ENCODE results near the gene TBCK. TPM values are rescaled to one million over a fixed set of nuclear protein-coding genes. Genes with fewer than 3 reads are reported as not detected.
A peak's percentile ranks its signal among the peaks of the same experiment; 100 is the strongest.

Gene TBCK
- total and polyA plus RNA-seq, 2 of the 8 experiments (the other 6 are each of a cell fraction or from before 2014, with no cell fraction given) = 10.2 to 18.7 TPM

GRCh38 chr4:106317815-106318214, 1.8 kb upstream of the TBCK start:
- H3K36me3 ChIP-seq (ENCODE audit: control insufficient read depth in 2 of 4, insufficient read depth in 4 of 4, low read length in 3 of 4) = peaks cover 0 to 11% (median 2%) of the 10 kb centered on the region in 4 experiments; a peak in 2 of 8 replicates
- no peak overlapping the region for H3K4ac ChIP-seq (replicated peaks; ENCODE audit: insufficient read length, low read depth, low read length)
- H4K8ac ChIP-seq (ENCODE audit: extremely low read depth, insufficient read depth, low read length) = no peak overlapping the region
- no peaks in the 10 kb centered on the region for H4K20me1 ChIP-seq (replicated peaks in 1 of 2; ENCODE audit: control insufficient read depth in 1 of 2, insufficient read depth in 2 of 2, low read length in 2 of 2)
- no peak overlapping the region for H2BK15ac ChIP-seq (ENCODE audit: low read length)
- H2BK20ac ChIP-seq (ENCODE audit: low read length) = no peak overlapping the region
- H2AFZ ChIP-seq (ENCODE audit: low read length) = no peak overlapping the region
- 88% methylated on average over 1 of the region's 1 CpG; no CpG with 5 or more reads in 1 of the 2 experiments for WGBS, 2 experiments (ENCODE audit: extremely low coverage in 1 of 2, insufficient coverage in 1 of 2, insufficient read length in 1 of 2, insufficient replicate concordance in 2 of 2, low coverage in 1 of 2, low lambda C conversion rate in 2 of 2, missing lambda C conversion rate in 1 of 2)
- no peak overlapping the region for H2AK5ac ChIP-seq (ENCODE audit: low read depth, low read length)
- peaks cover 0 to 10% of the 10 kb centered on the region in 2 experiments; a peak in 1 of 4 replicates for H3K9me3 ChIP-seq (ENCODE audit: insufficient read depth in 2 of 2, low read depth in 1 of 2, low read length in 1 of 2)
- no peak overlapping the region for H3K27ac ChIP-seq (ENCODE audit: low read depth, low read length)
- H3K79me1 ChIP-seq (ENCODE audit: low read depth, low read length) = peaks cover 2% of the 10 kb centered on the region; the same call in 1 of the 2 replicates
- no peak overlapping the region for H3K23ac ChIP-seq (ENCODE audit: insufficient read length)
- FAIRE-seq (no peak), DNase-seq (ENCODE audit: low read depth in 1 of 2, low spot score in 2 of 2) (no peak)
- no peaks in the 10 kb centered on the region for H3K27me3 ChIP-seq (replicated peaks in 1 of 4; ENCODE audit: control insufficient read depth in 3 of 4, extremely low read depth in 1 of 4, insufficient read depth in 3 of 4, low read length in 3 of 4)
- peak overlapping the region; percentile 85 to 98; a peak in 2 of 4 replicates for H3K4me2 ChIP-seq (ENCODE audit: insufficient read depth in 1 of 2, low read depth in 2 of 2, low read length in 2 of 2)
- H2BK12ac ChIP-seq (ENCODE audit: low read depth, low read length) = no peak overlapping the region
- peak overlapping the region in 1 of 4 experiments; percentile 88; a peak in 2 of 8 replicates for H3K4me3 ChIP-seq (ENCODE audit: extremely low read depth in 1 of 4, insufficient read depth in 2 of 4, low read depth in 3 of 4, low read length in 4 of 4)
- H4K91ac ChIP-seq (replicated peaks; ENCODE audit: insufficient read length, low read length) = no peak overlapping the region
- H3K79me2 ChIP-seq (ENCODE audit: control insufficient read depth in 1 of 2, insufficient read depth in 2 of 2, low read length in 2 of 2) = peaks cover 5 to 60% of the 10 kb centered on the region in 2 experiments; a peak in 3 of 4 replicates
- no peak overlapping the region for H3K18ac ChIP-seq (ENCODE audit: extremely low read depth, low read length)
- H2BK5ac ChIP-seq (ENCODE audit: low read depth, low read length) = no peak overlapping the region
- no peak overlapping the region for H3K56ac ChIP-seq (replicated peaks; ENCODE audit: insufficient read length, low read depth, low read length)
- peaks cover 10% of the 10 kb centered on the region; the same call in 1 of the 2 replicates for H3K23me2 ChIP-seq (ENCODE audit: low read depth, low read length)
- POLR2A ChIA-PET (ENCODE audit: partially characterized antibody) = no interaction called here
- no peak overlapping the region for H3K14ac ChIP-seq (ENCODE audit: insufficient read length)
- no peak overlapping the region for H2BK120ac ChIP-seq (replicated peaks; ENCODE audit: low read depth, low read length)
- no peaks in the 10 kb centered on the region for H3K4me1 ChIP-seq (replicated peaks in 1 of 4; ENCODE audit: control insufficient read depth in 3 of 4, insufficient read depth in 4 of 4, low read length in 3 of 4)
- CTCF ChIA-PET (ENCODE audit: partially characterized antibody) = no interaction called here
- H3K9ac ChIP-seq (replicated peaks in 1 of 4; ENCODE audit: extremely low read depth in 1 of 4, low read depth in 3 of 4, low read length in 3 of 4) = no peak overlapping the region
- H4K5ac ChIP-seq (ENCODE audit: insufficient read length, low read depth, low read length) = no peak overlapping the region
- no peak for TF ChIP-seq CBX5 (IDR thresholded peaks at IDR 0.05; ENCODE audit: low read depth, low read length)
- TF ChIP-seq NRF1 (IDR thresholded peaks at IDR 0.05; ENCODE audit: low read depth, low read length) = no peak
- TF ChIP-seq ATF3 (IDR thresholded peaks at IDR 0.05; ENCODE audit: insufficient read depth, low read depth, low read length) = no peak
- no peak for TF ChIP-seq RNF2 (IDR thresholded peaks at IDR 0.05; ENCODE audit: borderline replicate concordance, low read depth, low read length, missing control alignments, poor library complexity, severe bottlenecking)
- TF ChIP-seq SIRT6 (IDR thresholded peaks at IDR 0.05; ENCODE audit: low read length) = no peak
- TF ChIP-seq TEAD4 (IDR thresholded peaks at IDR 0.05; ENCODE audit: low read depth, low read length) = no peak
- TF ChIP-seq RAD21 (IDR thresholded peaks at IDR 0.05 in 1 of 2, conservative IDR thresholded peaks at IDR 0.05 in 1 of 2; ENCODE audit: low read depth in 2 of 2, low read length in 2 of 2) = no peak
- TF ChIP-seq YY1 (IDR thresholded peaks at IDR 0.05; ENCODE audit: low read depth, low read length) = no peak
- TF ChIP-seq ZNF274 (IDR thresholded peaks at IDR 0.05; ENCODE audit: borderline replicate concordance, extremely low read depth, low read length) = no peak
- no peak for TF ChIP-seq NANOG (IDR thresholded peaks at IDR 0.05; ENCODE audit: insufficient read depth, low read depth, low read length, poor library complexity, severe bottlenecking)
- TF ChIP-seq E2F6 (IDR thresholded peaks at IDR 0.05) = no peak
